ENCODE data around the gene PRR5L. TPM values are rescaled to one million over a fixed set of nuclear protein-coding genes. Genes with fewer than 3 reads are reported as not detected.

PRR5L gene
- total RNA-seq, 6 experiments from 2014 or later, result 19.9 to 27.5 (median 24.9) TPM

DNA sequence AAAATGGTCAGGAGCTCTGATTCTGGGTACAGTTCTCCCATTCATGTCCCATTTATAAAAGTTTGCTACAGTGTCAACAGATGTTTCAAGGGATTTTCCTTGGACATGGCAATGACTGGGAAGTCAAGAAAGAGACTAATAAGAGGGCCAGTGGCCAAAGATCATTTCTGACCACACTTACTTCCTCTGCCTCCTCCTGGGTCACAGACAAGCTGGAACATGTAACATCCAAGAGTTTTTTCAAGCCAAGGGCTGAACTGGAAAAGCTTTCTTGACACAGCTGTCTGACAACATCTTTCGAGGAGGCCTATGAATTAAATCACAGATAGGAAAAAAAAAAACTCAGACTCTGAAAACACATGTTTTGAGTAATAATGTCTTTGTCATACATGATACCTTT, 15.6 kb upstream of the PRR5L start:
- H3K4me3 Mint-ChIP-seq, result no peak overlapping the region
- DNase-seq, result no peak
- TF ChIP-seq, protein P1, sequence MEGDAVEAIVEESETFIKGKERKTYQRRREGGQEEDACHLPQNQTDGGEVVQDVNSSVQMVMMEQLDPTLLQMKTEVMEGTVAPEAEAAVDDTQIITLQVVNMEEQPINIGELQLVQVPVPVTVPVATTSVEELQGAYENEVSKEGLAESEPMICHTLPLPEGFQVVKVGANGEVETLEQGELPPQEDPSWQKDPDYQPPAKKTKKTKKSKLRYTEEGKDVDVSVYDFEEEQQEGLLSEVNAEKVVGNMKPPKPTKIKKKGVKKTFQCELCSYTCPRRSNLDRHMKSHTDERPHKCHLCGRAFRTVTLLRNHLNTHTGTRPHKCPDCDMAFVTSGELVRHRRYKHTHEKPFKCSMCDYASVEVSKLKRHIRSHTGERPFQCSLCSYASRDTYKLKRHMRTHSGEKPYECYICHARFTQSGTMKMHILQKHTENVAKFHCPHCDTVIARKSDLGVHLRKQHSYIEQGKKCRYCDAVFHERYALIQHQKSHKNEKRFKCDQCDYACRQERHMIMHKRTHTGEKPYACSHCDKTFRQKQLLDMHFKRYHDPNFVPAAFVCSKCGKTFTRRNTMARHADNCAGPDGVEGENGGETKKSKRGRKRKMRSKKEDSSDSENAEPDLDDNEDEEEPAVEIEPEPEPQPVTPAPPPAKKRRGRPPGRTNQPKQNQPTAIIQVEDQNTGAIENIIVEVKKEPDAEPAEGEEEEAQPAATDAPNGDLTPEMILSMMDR (IDR thresholded peaks at IDR 0.05), result no peak
- no peak overlapping the region for H3K27ac Mint-ChIP-seq
- H3K36me3 Mint-ChIP-seq (ENCODE audit: low read depth), result no peaks in the 10 kb centered on the region
- no peaks in the 10 kb centered on the region for H3K27me3 Mint-ChIP-seq (ENCODE audit: insufficient read depth)
- no peaks in the 10 kb centered on the region for H3K9me3 Mint-ChIP-seq
- H3K4me1 Mint-ChIP-seq (ENCODE audit: low read depth), result peaks cover 17% of the 10 kb centered on the region

DNA sequence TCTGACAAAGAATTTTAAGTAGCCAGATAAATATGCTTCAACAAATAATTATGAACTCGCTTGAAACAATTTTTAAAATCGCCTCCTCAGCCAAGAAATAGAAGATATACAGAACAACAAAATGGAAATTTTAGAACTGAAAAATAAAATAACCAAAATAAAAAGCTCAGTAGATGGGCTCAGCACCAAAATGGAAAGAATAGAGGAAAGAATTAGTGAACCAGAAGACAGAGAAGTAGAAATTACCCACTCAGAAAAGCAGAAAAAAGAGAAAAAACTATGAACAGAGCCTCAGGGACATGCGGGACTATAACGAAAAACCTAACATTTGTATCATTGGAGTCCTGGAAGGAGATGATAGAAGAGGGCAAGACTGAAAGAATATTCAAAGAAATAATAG, 14.2 kb upstream of the PRR5L start:
- H3K36me3 Mint-ChIP-seq (ENCODE audit: low read depth), result no peaks in the 10 kb centered on the region

DNA sequence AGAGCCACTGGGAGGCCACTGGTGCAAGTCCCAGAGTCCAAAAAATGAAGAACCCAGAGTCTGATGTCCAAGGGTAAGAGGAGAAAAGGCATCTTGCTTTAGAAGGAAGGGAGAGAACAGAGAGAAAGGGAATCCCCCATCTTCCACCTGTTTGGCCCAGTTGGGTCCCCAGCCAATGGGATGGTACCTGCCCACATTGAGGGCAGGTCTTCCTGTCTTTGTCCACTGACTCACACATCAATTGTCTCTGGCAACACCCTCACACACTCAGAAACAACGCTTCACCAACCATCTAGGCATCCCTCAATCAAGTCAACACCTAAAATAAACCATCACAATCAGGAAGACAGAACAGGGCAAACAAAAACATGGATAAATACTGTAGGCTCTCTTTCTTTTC, 13.2 kb upstream of the PRR5L start:
- no peaks in the 10 kb centered on the region for H3K27me3 Mint-ChIP-seq (ENCODE audit: insufficient read depth)
- no peak overlapping the region for H3K4me3 Mint-ChIP-seq

More for the DNA sequence above, 14.2 kb upstream of the PRR5L start:
- Mint-ChIP-seq H3K4me1 (ENCODE audit: low read depth) (peaks cover 17% of the 10 kb centered on the region), H3K4me3 (no peak overlapping the region), H3K27ac (no peak overlapping the region), H3K27me3 (ENCODE audit: insufficient read depth) (no peaks in the 10 kb centered on the region), H3K9me3 (no peaks in the 10 kb centered on the region)
- TF ChIP-seq, protein P1 (IDR thresholded peaks at IDR 0.05), result no peak
- no peak for DNase-seq

DNA sequence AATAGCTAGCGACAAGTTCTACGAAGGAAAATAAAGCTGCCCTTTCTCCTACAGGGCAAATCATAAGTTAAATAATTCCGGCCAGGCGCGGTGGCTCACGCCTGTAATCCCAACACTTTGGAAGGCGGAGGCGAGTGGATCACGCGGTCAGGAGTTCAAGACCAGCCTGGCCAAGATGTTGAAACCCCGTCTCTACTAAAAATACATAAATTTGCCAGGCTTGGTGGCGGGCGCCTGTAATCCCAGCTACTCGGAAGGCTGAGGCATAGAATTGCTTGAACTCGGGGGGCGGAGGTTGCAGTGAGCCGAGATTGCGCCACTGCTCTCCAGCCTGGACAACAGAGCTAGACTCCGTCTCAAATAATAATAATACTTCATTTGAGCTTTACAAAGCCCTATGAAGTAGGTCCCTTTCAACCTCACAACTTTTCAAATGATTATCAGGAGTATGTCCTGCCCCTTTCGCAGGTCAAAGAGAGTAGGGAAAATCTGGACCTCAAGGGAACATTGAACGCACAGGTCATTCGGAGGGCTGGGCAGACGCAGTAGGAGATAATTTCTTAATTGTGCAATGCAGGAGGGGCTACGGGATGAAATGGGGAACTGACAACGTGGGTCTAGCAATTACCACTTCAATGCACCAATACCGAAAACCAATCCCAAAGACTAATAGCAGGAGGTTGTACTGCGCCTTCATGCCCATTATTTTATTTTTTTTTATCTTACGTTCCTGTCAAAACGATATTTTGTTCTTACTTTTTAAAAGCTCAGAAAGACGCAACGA, 7.5 kb upstream of the PRR5L start:
- Mint-ChIP-seq H3K4me1 (ENCODE audit: low read depth) (peaks cover 26% of the 10 kb centered on the region), H3K4me3 (peak overlapping the region; percentile 95), H3K36me3 (ENCODE audit: low read depth) (no peaks in the 10 kb centered on the region; the same call in 1 of the 2 replicates), H3K27me3 (ENCODE audit: insufficient read depth) (peaks cover 1% of the 10 kb centered on the region; the same call in 1 of the 2 replicates), H3K27ac (peak overlapping the region; percentile 79), H3K9me3 (no peaks in the 10 kb centered on the region)
- DNase-seq, result no peak
- TF ChIP-seq, protein P1 (IDR thresholded peaks at IDR 0.05), result no peak

More for the DNA sequence above, 13.2 kb upstream of the PRR5L start:
- no peaks in the 10 kb centered on the region for H3K9me3 Mint-ChIP-seq
- TF ChIP-seq, protein P1 (IDR thresholded peaks at IDR 0.05), result no peak
- H3K4me1 Mint-ChIP-seq (ENCODE audit: low read depth), result peaks cover 24% of the 10 kb centered on the region
- no peak overlapping the region for H3K27ac Mint-ChIP-seq
- DNase-seq, result no peak
- H3K36me3 Mint-ChIP-seq (ENCODE audit: low read depth), result no peaks in the 10 kb centered on the region

DNA sequence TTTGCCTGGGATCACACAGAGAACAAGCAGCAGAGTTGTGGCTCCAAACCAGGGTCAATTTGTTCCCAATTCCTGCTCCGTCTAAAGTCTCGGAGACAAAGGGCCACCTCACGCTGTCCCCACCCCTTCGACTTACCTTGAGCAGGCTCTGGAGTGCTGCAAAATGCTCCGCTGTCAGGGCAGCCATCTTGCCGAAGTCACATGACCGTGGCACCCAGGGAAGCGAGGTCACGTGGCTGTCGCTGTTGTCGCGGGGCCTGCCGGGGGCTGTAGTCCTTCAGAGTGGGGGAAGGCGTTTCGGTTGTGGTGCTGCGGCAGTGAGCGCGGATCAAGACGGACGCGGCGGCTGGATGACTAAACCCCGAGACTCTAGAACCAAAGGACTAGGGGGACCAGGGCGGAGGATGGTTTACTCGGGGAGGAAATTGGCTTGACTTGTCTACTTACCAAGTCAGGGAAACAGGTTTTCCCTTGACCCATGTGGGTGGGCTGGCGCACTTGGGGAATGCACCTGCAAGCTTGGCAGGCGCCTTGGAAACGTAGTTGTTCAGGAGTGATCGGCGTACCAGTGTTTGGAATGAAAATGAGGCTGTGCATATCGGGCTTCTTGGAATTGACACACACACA, 6.7 kb upstream of the PRR5L start, which contains the start of gene COMMD9:
COMMD9 (minus strand) TSS at position 199 of the 627 bp plus-strand sequence; CDS start at position 187, 12 bp downstream.
- Mint-ChIP-seq H3K36me3 (ENCODE audit: low read depth) (no peaks in the 10 kb centered on the region; the same call in 1 of the 2 replicates), H3K27ac (peak within 1 kb of the TSS; percentile 79), H3K9me3 (no peaks in the 10 kb centered on the region), H3K4me1 (ENCODE audit: low read depth) (peaks cover 26% of the 10 kb centered on the region), H3K27me3 (ENCODE audit: insufficient read depth) (peaks cover 1% of the 10 kb centered on the region; the same call in 1 of the 2 replicates), H3K4me3 (peak within 1 kb of the TSS; percentile 95)
- peak; percentile 91 for DNase-seq
- TF ChIP-seq, protein P1 (IDR thresholded peaks at IDR 0.05), result no peak
